Activated CD4-positive, alpha-beta T cell treated with anti-CD3 and anti-CD28 coated beads, Interleukin-2, amount 50 U/mL, for 1 hour (primary cell): Measurements from ENCODE around the gene SAMD14.

Experiments
- DNase-seq: peaks from one replicate; pipeline ENCODE4 v3.0.0-alpha.2; 2020

The SAMD14 gene

GRCh38 chr17:50165066-50165465 lies 35.1 kb upstream of the SAMD14 start:
- no peak for DNase-seq

- no peak for DNase-seq
Measured at GRCh38 chr17:50164697-50164988, 34.7 kb upstream of the SAMD14 start.

- no peak for DNase-seq
Measured at GRCh38 chr17:50163843-50164696, 34.1 kb upstream of the SAMD14 start.

- DNase-seq = no peak
Measured at GRCh38 chr17:50162466-50163254, 32.7 kb upstream of the SAMD14 start.

GRCh38 chr17:50161911-50162288 lies 31.9 kb upstream of the SAMD14 start:
- no peak for DNase-seq

GRCh38 chr17:50161023-50161910 lies 31.3 kb upstream of the SAMD14 start:
- peak; percentile 93 for DNase-seq

- DNase-seq = no peak
Measured at GRCh38 chr17:50157891-50158290, 27.9 kb upstream of the SAMD14 start.

- DNase-seq = no peak
Measured at GRCh38 chr17:50155115-50155819, 25.3 kb upstream of the SAMD14 start.

GRCh38 chr17:50154604-50155003 lies 24.6 kb upstream of the SAMD14 start:
- no peak for DNase-seq

GRCh38 chr17:50153650-50154575 lies 24.0 kb upstream of the SAMD14 start:
- no peak for DNase-seq

- DNase-seq = no peak
Measured at GRCh38 chr17:50152736-50153135, 22.8 kb upstream of the SAMD14 start.

- DNase-seq = peak; percentile 41
Measured at GRCh38 chr17:50151937-50152547, 22.1 kb upstream of the SAMD14 start.

- DNase-seq = peak; percentile 81
Measured at GRCh38 chr17:50151041-50151936, 21.3 kb upstream of the SAMD14 start.

- no peak for DNase-seq
Measured at GRCh38 chr17:50150354-50151040, 20.5 kb upstream of the SAMD14 start, which contains the start of gene PPP1R9B. PPP1R9B (minus strand) TSS chr17:50150677; CDS start chr17:50150513, 164 bp downstream.

- peak; percentile 64 for DNase-seq
Measured at GRCh38 chr17:50149417-50150353, 19.7 kb upstream of the SAMD14 start.

- no peak for DNase-seq
Measured at GRCh38 chr17:50149091-50149416, 19.1 kb upstream of the SAMD14 start.

GRCh38 chr17:50148226-50149090 lies 18.5 kb upstream of the SAMD14 start:
- peak; percentile 63 for DNase-seq
